Spleen (tissue), 7 donors: ENCODE measurements around the gene IKZF3.

Experiments used
- POLR2AphosphoS5 ChIP-seq, 3 donors: sonication (generic); formaldehyde crosslinking; IDR thresholded peaks; one replicate each; pipeline ENCODE4 v1.5.1; 2017; ENCODE audit warnings: antibody characterized with exemption in 3 of 3
- TF ChIP-seq, protein P1 (sequence below), 11 experiments: fragments of 200-600 bp in 7 of 11; fragments of 450-650 bp in 4 of 11; sonication (generic) in 4 of 11; IDR thresholded peaks in 8 of 11; conservative IDR thresholded peaks in 3 of 11; 1 replicate in 7 of 11; 2 replicates in 4 of 11; pipeline versions ENCODE4 v1.4.0 to v1.8.0; 2016 to 2021; ENCODE audit warnings: antibody characterized with exemption in 11 of 11, inconsistent platforms in 4 of 11, mild to moderate bottlenecking in 1 of 11
- donor health status: DM: no; HTN: no; CAD: no; lungs with moderate emphysema.
- donor health status: DM: no; HTN: no; CAD: no.
- donor health status: DM: no; HTN: no; CAD: no.

DNA sequence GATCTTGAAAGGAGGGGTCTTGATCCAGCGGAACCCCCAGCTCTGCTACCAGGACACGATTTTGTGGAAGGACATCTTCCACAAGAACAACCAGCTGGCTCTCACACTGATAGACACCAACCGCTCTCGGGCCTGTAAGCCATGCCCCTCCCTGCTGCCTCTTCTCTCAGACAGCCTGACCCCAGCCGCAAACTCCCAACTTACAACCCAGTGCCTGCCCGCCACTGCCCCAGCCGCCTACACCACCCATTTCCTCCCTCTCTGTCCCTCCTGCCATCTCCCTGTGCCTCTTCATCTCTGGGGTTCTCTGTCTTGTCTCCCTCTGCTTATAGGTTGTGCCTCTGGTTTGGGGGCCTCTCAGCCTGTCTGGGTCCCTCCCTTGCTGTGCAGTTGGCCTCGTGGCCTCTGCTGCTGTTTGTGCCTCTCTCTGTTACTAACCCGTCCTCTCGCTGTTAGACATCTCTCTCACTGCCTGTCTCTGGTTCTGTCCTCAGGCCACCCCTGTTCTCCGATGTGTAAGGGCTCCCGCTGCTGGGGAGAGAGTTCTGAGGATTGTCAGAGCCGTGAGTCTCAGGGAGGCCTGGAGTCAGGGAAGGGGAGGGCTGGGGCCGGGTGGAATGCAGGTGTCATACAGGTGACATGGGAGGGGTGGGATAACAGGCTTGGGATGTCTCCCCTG lies 154.7 kb downstream of the IKZF3 start:
- no peak for TF ChIP-seq POLR2AphosphoS5 (IDR thresholded peaks at IDR 0.05)
- TF ChIP-seq, protein P1, sequence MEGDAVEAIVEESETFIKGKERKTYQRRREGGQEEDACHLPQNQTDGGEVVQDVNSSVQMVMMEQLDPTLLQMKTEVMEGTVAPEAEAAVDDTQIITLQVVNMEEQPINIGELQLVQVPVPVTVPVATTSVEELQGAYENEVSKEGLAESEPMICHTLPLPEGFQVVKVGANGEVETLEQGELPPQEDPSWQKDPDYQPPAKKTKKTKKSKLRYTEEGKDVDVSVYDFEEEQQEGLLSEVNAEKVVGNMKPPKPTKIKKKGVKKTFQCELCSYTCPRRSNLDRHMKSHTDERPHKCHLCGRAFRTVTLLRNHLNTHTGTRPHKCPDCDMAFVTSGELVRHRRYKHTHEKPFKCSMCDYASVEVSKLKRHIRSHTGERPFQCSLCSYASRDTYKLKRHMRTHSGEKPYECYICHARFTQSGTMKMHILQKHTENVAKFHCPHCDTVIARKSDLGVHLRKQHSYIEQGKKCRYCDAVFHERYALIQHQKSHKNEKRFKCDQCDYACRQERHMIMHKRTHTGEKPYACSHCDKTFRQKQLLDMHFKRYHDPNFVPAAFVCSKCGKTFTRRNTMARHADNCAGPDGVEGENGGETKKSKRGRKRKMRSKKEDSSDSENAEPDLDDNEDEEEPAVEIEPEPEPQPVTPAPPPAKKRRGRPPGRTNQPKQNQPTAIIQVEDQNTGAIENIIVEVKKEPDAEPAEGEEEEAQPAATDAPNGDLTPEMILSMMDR (IDR thresholded peaks at IDR 0.05 in 8 of 11, conservative IDR thresholded peaks at IDR 0.05 in 3 of 11) = no peak
